BLaER1 treated with 17β-estradiol and CSF1 and Interleukin-3, amounts not matched to agents 10 nM and 100 nM (cell line): ENCODE results near the gene FARS2.
"Not testable (repeated sequence)": the region's sequence is repeated elsewhere in the genome, so short reads cannot be mapped to it uniquely, and the experiment has no call there.

Experiments used
- H3K27ac ChIP-seq, 11 experiments: shearing (Covaris generic); formaldehyde crosslinking; 2 replicates each; pipeline ENCODE4 v1.8.1; 2022
- H3K27me3 ChIP-seq, 11 experiments: shearing (Covaris generic); formaldehyde crosslinking; 2 replicates each; pipeline ENCODE4 v1.8.1; 2022
- H3K36me3 ChIP-seq, 11 experiments: shearing (Covaris generic); formaldehyde crosslinking; 2 replicates each; pipeline ENCODE4 v1.8.1; 2022
- H3K4me1 ChIP-seq, 10 experiments: shearing (Covaris generic); formaldehyde crosslinking; 2 replicates each; pipeline ENCODE4 v1.8.1; 2022
- H3K4me2 ChIP-seq, 11 experiments: shearing (Covaris generic); formaldehyde crosslinking; 2 replicates each; pipeline ENCODE4 v1.8.1; 2022
- H3K4me3 ChIP-seq, 10 experiments: shearing (Covaris generic); formaldehyde crosslinking; 2 replicates each; pipeline ENCODE4 v1.8.1; 2022
- H3K9ac ChIP-seq, 11 experiments: shearing (Covaris generic); formaldehyde crosslinking; 2 replicates each; pipeline ENCODE4 v1.8.1; 2022
- H3K9me3 ChIP-seq, 11 experiments: shearing (Covaris generic); formaldehyde crosslinking; replicated peaks in 1 of 11; 2 replicates each; pipeline ENCODE4 v1.8.1; 2022
- H4K20me1 ChIP-seq, 11 experiments: shearing (Covaris generic); formaldehyde crosslinking; 2 replicates each; pipeline ENCODE4 v1.8.1; 2022
- Cebpa-rat ChIP-seq, 11 experiments: shearing (Covaris generic); IDR thresholded peaks; 2 replicates each; pipeline ENCODE4 v1.8.1; 2022

The FARS2 gene

GRCh38 chr6:5782783-5783547 is 521.7 kb downstream of the FARS2 start:
- H3K36me3 ChIP-seq, result no peaks in the 10 kb centered on the region
- H3K4me1 ChIP-seq, result peaks cover 26 to 88% (median 84%) of the 10 kb centered on the region in 10 experiments
- peak overlapping the region in 4 of 11 experiments; percentile 13 to 61 (median 44); a peak in 5 of 22 replicates for H3K27ac ChIP-seq
- peaks cover 0 to 11% (median 0%) of the 10 kb centered on the region in 11 experiments; a peak in 4 of 22 replicates for H3K9me3 ChIP-seq
- no peak overlapping the region for H3K4me3 ChIP-seq
- H3K9ac ChIP-seq, result peak overlapping the region in 3 of 11 experiments; percentile 42 to 57 (median 50); a peak in 5 of 22 replicates
- peaks cover 0 to 14% (median 0%) of the 10 kb centered on the region in 11 experiments; a peak in 3 of 22 replicates for H3K27me3 ChIP-seq
- no peak for TF ChIP-seq Cebpa-rat (IDR thresholded peaks at IDR 0.05)
- peak overlapping the region; percentile 21 to 93 (median 69); a peak in 20 of 22 replicates for H3K4me2 ChIP-seq
- no peaks in the 10 kb centered on the region for H4K20me1 ChIP-seq

DNA sequence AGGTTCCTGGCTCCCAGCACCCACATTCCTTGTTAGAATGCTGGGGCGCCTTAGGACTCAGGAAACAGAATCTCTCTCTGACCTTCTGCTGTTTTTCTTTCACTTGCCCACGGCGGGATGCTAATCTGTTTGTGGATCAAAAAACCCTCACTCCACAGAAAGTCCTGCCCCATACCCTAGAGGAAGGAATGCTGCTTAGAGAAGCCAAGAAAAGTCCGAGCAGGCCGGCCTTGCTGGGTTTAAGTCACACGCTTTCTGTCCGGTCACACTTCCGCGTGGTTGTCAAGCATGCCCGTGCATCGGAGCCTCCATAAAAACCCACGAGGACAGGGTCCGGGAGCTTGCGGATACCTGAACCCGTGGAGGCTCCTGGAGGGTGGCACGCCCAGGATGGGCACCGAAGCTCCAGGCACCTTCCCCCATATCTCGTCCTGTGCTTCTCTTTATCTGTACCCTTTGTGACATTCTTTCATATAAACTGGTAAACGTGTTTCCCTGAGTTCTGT is 522.3 kb downstream of the FARS2 start:
- Histone ChIP-seq H3K27ac (peak overlapping the region in 3 of 11 experiments; percentile 13 to 61 (median 51); a peak in 5 of 22 replicates), H3K9ac (peak overlapping the region in 3 of 11 experiments; percentile 42 to 57 (median 50); a peak in 4 of 22 replicates), H3K27me3 (peaks cover 0 to 14% (median 0%) of the 10 kb centered on the region in 11 experiments; a peak in 3 of 22 replicates), H4K20me1 (no peaks in the 10 kb centered on the region), H3K4me2 (peak overlapping the region in 8 of 11 experiments; percentile 66 to 93 (median 75); a peak in 15 of 22 replicates), H3K36me3 (no peaks in the 10 kb centered on the region), H3K9me3 (peaks cover 0 to 11% (median 0%) of the 10 kb centered on the region in 11 experiments; a peak in 4 of 22 replicates), H3K4me3 (no peak overlapping the region), H3K4me1 (peaks cover 22 to 87% (median 79%) of the 10 kb centered on the region in 10 experiments)
- no peak for TF ChIP-seq Cebpa-rat (IDR thresholded peaks at IDR 0.05)

- no peak overlapping the region; a peak in 1 of 20 replicates for H3K4me3 ChIP-seq
- peaks cover 0 to 14% (median 0%) of the 10 kb centered on the region in 11 experiments; a peak in 3 of 22 replicates for H3K27me3 ChIP-seq
- H3K36me3 ChIP-seq, result no peaks in the 10 kb centered on the region
- TF ChIP-seq Cebpa-rat (IDR thresholded peaks at IDR 0.05), result no peak
- peaks cover 0 to 11% (median 0%) of the 10 kb centered on the region in 11 experiments; a peak in 4 of 22 replicates for H3K9me3 ChIP-seq
- peak overlapping the region in 3 of 11 experiments; percentile 13 to 61 (median 51); a peak in 6 of 22 replicates for H3K27ac ChIP-seq
- peak overlapping the region in 3 of 11 experiments; percentile 19 to 53 (median 49); a peak in 5 of 22 replicates for H3K9ac ChIP-seq
- H3K4me1 ChIP-seq, result peaks cover 19 to 82% (median 72%) of the 10 kb centered on the region in 10 experiments; a peak in 19 of 20 replicates
- H4K20me1 ChIP-seq, result no peaks in the 10 kb centered on the region
- peak overlapping the region in 9 of 11 experiments; percentile 48 to 93 (median 72); a peak in 17 of 22 replicates for H3K4me2 ChIP-seq
Observed at GRCh38 chr6:5785249-5785648, 523.9 kb downstream of the FARS2 start.

- peaks cover 0 to 14% (median 0%) of the 10 kb centered on the region in 11 experiments; a peak in 3 of 22 replicates for H3K27me3 ChIP-seq
- H3K4me1 ChIP-seq, result peaks cover 19 to 73% (median 66%) of the 10 kb centered on the region in 10 experiments; a peak in 19 of 20 replicates
- peak overlapping the region; percentile 30 to 93 (median 69); a peak in 20 of 22 replicates for H3K4me2 ChIP-seq
- H3K9me3 ChIP-seq, result 0 out of 22 replicates have a peak, but pooled peaks cover 0 to 4% (median 0%) of the 10 kb centered on the region in 11 experiments
- H3K36me3 ChIP-seq, result no peaks in the 10 kb centered on the region
- H3K27ac ChIP-seq, result peak overlapping the region in 3 of 11 experiments; percentile 49 to 61 (median 51); a peak in 6 of 22 replicates
- no peaks in the 10 kb centered on the region for H4K20me1 ChIP-seq
- peak overlapping the region in 3 of 11 experiments; percentile 16 to 47 (median 18); a peak in 4 of 22 replicates for H3K9ac ChIP-seq
- peak overlapping the region in 2 of 10 experiments; percentile 16 to 32; a peak in 1 of 20 replicates for H3K4me3 ChIP-seq
- TF ChIP-seq Cebpa-rat (IDR thresholded peaks at IDR 0.05), result no peak
Observed at GRCh38 chr6:5786321-5786968, 525.1 kb downstream of the FARS2 start.

DNA sequence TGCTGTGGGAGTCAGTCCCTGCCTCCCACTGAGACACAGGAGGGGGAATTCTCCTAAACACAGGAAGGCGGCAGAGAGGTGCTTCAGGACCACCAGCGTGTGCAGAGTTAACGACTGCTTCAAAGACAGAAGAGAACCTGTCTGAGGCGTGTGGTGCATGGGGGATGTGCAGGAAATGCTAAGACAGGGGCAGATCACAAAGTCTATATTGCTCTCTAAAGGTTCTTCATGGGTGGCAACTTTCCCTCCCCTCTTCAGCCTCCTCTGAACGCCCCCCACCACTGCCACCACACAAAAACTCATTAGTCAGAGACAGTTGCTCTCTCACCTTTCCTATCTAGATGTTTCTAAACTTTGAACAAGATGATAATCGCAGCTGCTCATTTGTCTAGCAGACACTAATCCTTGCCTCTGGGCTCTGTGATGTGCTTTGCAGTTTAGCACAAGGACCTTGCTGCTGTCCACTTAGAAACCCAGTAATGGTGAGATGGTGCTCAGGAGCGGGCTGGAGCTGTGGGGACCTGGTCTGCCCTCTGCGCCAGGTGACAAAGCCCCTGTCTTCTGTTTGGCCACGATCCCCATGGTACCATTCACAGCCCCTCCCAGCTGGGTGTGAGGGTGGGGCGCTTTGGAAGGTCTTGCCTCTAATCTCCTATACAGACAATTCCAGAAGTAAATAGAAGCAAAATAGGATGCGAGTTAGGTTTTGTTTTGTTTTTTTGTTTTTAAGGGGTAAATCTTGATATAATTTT is 525.8 kb downstream of the FARS2 start:
- peaks cover 0 to 14% (median 0%) of the 10 kb centered on the region in 11 experiments; a peak in 3 of 22 replicates for H3K27me3 ChIP-seq
- no peaks in the 10 kb centered on the region for H4K20me1 ChIP-seq
- peaks cover 17 to 66% (median 59%) of the 10 kb centered on the region in 10 experiments; a peak in 19 of 20 replicates for H3K4me1 ChIP-seq
- peak overlapping the region in 2 of 10 experiments; percentile 16 to 32; a peak in 1 of 20 replicates for H3K4me3 ChIP-seq
- peaks cover 0 to 8% (median 0%) of the 10 kb centered on the region in 11 experiments; a peak in 1 of 22 replicates for H3K9me3 ChIP-seq
- no peak for TF ChIP-seq Cebpa-rat (IDR thresholded peaks at IDR 0.05)
- peak overlapping the region in 3 of 11 experiments; percentile 49 to 61 (median 51); a peak in 6 of 22 replicates for H3K27ac ChIP-seq
- peak overlapping the region in 4 of 11 experiments; percentile 6 to 47 (median 17); a peak in 4 of 22 replicates for H3K9ac ChIP-seq
- no peaks in the 10 kb centered on the region for H3K36me3 ChIP-seq
- H3K4me2 ChIP-seq, result peak overlapping the region; percentile 15 to 93 (median 69); a peak in 19 of 22 replicates

GRCh38 chr6:5789426-5789825 is 528.1 kb downstream of the FARS2 start:
- H3K27ac ChIP-seq, H3K4me2 ChIP-seq, H3K4me3 ChIP-seq: not testable (repeated sequence)

DNA sequence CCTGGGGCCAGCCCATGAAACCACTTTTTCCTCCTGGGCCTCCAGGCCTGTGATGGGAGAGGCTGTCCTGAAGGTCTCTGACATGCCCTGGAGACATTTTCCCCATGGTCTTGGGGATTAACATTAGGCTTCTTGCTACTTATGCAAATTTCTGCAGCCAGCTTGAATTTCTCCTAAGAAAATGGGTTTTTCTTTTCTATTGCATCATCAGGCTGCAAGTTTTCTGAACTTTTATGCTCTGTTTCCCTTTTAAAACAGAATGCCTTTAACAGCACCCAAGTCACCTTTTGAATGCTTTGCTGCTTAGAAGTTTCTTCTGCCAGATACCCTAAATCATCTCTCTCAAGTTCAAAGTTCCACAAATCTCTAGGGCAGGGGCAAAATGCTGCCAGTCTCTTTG is 535.2 kb downstream of the FARS2 start:
- H3K9me3 ChIP-seq, result peaks cover 34 to 47% (median 38%) of the 10 kb centered on the region in 11 experiments
- not testable (repeated sequence) for H3K36me3 ChIP-seq, H4K20me1 ChIP-seq, H3K4me2 ChIP-seq, H3K9ac ChIP-seq, H3K27ac ChIP-seq, H3K4me3 ChIP-seq, H3K27me3 ChIP-seq
- peaks cover 0 to 19% (median 16%) of the 10 kb centered on the region in 10 experiments; a peak in 16 of 20 replicates for H3K4me1 ChIP-seq

More at GRCh38 chr6:5789426-5789825, 528.1 kb downstream of the FARS2 start:
- Histone ChIP-seq H3K27me3 (peaks cover 0 to 14% (median 0%) of the 10 kb centered on the region in 11 experiments; a peak in 3 of 22 replicates), H3K4me1 (peaks cover 8 to 62% (median 52%) of the 10 kb centered on the region in 10 experiments; a peak in 19 of 20 replicates), H3K9me3 (peaks cover 2 to 15% (median 7%) of the 10 kb centered on the region in 11 experiments; a peak in 15 of 22 replicates)
- not testable (repeated sequence) for H3K9ac ChIP-seq, H3K36me3 ChIP-seq, H4K20me1 ChIP-seq

DNA sequence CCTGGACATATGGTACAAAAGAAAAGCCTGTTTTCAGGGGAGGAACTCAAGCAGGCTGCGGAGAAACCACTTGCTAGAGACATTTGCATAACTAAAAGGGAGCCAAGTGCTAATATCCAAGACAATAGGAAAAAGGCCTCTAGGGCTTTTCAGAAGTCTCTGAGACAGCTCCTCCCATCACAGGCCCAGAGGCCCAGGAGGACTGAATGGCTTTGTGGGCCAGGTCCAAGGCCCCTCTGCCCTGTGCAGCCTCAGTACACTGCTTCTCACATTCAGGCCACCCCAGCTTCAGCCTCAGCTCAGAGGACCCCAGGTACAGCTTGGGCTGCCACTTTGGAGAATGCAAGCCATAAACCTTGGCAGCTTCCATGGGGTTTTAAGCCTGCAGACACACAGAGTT is 545.1 kb downstream of the FARS2 start:
- Histone ChIP-seq H3K4me3 (0 out of 20 replicates have a peak overlapping the region, but pooled peaks of 1 of the 10 experiments have one; percentile 14), H3K9me3 (peaks cover 31 to 53% (median 48%) of the 10 kb centered on the region in 11 experiments), H3K4me1 (peaks cover 0 to 32% (median 16%) of the 10 kb centered on the region in 10 experiments; a peak in 14 of 20 replicates), H3K36me3 (peaks cover 0 to 13% (median 0%) of the 10 kb centered on the region in 11 experiments; a peak in 4 of 22 replicates)
- H3K4me2 ChIP-seq, H4K20me1 ChIP-seq, H3K27me3 ChIP-seq, H3K9ac ChIP-seq, H3K27ac ChIP-seq: not testable (repeated sequence)
